ACC112 (cell line): ENCODE measurements around the gene MRPS34.

Experiments
- H2AFZ ChIP-seq: fragments of 200-600 bp; sonication (generic); one replicate; pipeline ENCODE4 v1.6.0; 2017; ENCODE audit warnings: antibody characterized with exemption, low read length; ENCODE audit not compliant: unreplicated experiment
- H3K27ac ChIP-seq: fragments of 200-600 bp; sonication (generic); 2 replicates; pipeline ENCODE4 v1.5.1; 2014; ENCODE audit warnings: low read depth, mild to moderate bottlenecking, antibody characterized with exemption, low read length, moderate library complexity
- H3K27me3 ChIP-seq: fragments of 200-600 bp; sonication (generic); 2 replicates; pipeline ENCODE4 v1.6.1; 2014; ENCODE audit warnings: mild to moderate bottlenecking, antibody characterized with exemption, low read length, moderate library complexity, mixed read lengths; ENCODE audit not compliant: insufficient read depth
- H3K36me3 ChIP-seq: fragments of 200-600 bp; sonication (generic); 2 replicates; pipeline ENCODE4 v1.6.1; 2016; ENCODE audit warnings: mild to moderate bottlenecking, antibody characterized with exemption, low read length, moderate library complexity, mixed read lengths; ENCODE audit not compliant: insufficient read depth
- H3K4me1 ChIP-seq: fragments of 200-600 bp; sonication (generic); one replicate; pipeline ENCODE4 v1.6.1; 2016; ENCODE audit warnings: low read length, mixed read lengths; ENCODE audit not compliant: insufficient read depth, unreplicated experiment, control insufficient read depth
- H3K4me3 ChIP-seq: fragments of 200-600 bp; sonication (generic); 2 replicates; pipeline ENCODE4 v1.5.1; 2014; ENCODE audit warnings: mild to moderate bottlenecking, low read depth, low read length
- H3K79me2 ChIP-seq: fragments of 200-600 bp; sonication (generic); one replicate; pipeline ENCODE4 v1.6.0; 2016; ENCODE audit warnings: low read length; ENCODE audit not compliant: control insufficient read depth, unreplicated experiment, insufficient read depth

MRPS34 gene

DNA sequence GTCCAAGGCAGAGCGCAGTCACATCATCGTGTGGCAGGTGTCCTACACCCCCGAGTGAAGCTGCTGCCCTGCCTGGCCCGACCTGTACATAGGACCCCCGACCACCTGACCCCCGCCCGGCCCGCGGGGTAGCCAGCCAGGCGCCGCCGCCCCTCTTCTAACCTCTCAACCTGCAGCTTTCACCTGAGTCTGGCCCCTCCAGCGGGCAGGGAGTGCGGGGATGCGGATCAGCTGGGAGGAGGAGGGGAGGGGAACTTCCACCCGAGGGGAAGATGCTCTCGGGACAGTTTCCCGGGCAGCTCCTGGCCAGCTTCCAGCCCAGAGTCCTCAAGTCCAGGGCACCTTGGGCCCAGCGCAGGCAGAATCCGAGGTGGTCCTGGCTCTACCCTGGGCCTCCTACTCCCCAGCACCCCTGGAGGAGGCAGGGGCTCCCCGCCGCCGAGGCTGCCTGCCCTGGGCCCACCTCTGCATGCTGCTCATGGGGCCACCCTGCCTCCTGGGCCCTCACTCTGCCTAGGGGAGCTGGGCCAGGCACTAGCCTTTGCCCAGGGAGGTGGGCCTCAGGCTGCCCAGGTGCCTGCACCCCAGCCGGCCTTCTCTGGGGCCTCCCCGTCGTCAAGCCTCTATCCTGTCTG is 4.0 kb downstream of the MRPS34 start:
- H3K36me3 ChIP-seq, result peaks cover 5% of the 10 kb centered on the region; the same call in 1 of the 2 replicates
- H3K79me2 ChIP-seq, result peaks cover 10% of the 10 kb centered on the region
- H3K27me3 ChIP-seq, result no peaks in the 10 kb centered on the region
- H3K4me1 ChIP-seq, result peaks cover 10% of the 10 kb centered on the region
- H2AFZ ChIP-seq, result no peak overlapping the region
- H3K4me3 ChIP-seq, result no peak overlapping the region
- no peak overlapping the region for H3K27ac ChIP-seq

DNA sequence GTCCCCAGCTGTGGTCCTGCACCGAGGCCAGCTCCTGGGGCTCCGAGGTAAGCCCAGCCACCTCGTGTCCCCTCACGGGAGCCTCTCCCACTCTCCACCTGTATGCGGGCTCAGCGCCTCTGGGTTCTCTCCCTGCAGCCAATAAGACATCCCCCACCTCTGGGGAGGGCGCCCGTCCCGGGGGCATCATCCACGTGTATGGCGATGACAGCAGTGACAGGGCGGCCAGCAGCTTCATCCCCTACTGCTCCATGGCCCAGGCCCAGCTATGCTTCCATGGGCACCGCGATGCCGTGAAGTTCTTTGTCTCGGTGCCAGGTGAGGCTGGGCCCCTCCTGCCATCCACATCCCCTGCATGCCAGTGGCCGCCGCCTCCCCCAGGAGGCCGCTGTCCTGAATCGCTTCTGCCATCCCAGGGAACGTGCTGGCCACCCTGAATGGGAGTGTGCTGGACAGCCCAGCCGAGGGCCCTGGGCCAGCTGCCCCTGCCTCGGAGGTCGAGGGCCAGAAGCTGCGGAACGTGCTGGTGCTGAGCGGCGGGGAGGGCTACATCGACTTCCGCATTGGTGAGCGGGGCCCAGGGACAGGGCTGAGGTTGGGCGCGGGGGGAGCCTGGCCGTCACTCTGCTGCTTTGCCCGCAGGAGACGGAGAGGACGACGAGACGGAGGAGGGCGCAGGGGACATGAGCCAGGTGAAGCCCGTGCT is 4.7 kb downstream of the MRPS34 start:
- no peak overlapping the region for H3K4me3 ChIP-seq
- peaks cover 10% of the 10 kb centered on the region for H3K79me2 ChIP-seq
- H3K4me1 ChIP-seq, result peaks cover 9% of the 10 kb centered on the region
- no peak overlapping the region for H3K27ac ChIP-seq
- H2AFZ ChIP-seq, result no peak overlapping the region
- no peaks in the 10 kb centered on the region for H3K27me3 ChIP-seq
- H3K36me3 ChIP-seq, result peaks cover 8% of the 10 kb centered on the region; the same call in 1 of the 2 replicates

- H3K4me1 ChIP-seq, result peaks cover 9% of the 10 kb centered on the region
- H3K36me3 ChIP-seq, result peaks cover 10% of the 10 kb centered on the region; the same call in 1 of the 2 replicates
- H3K4me3 ChIP-seq, result no peak overlapping the region
- no peaks in the 10 kb centered on the region for H3K27me3 ChIP-seq
- peaks cover 7% of the 10 kb centered on the region for H3K79me2 ChIP-seq
- no peak overlapping the region for H3K27ac ChIP-seq
- no peak overlapping the region for H2AFZ ChIP-seq
Measured at GRCh38 chr16:1767116-1767994, 5.6 kb downstream of the MRPS34 start.

DNA sequence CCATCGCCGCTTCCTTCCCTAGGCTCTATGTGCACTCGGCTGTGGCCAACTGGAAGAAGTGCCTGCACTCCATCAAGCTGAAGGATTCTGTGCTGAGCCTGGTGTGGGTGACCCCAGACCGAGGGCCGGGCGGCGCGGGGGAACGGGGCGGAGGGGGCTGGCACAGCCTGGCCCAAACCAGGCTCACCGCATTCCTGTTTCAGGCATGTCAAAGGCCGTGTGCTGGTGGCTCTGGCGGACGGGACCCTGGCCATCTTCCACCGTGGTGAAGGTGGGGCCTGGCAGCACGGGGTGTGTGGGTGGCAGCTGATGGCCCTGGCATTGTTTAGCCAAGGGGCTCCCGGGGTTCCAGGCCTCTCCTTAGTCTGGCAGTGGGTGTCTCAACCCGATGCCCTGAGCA is 6.2 kb downstream of the MRPS34 start:
- Histone ChIP-seq H3K79me2 (peaks cover under 1% of the 10 kb centered on the region), H3K36me3 (peaks cover 10% of the 10 kb centered on the region; the same call in 1 of the 2 replicates), H3K4me3 (no peak overlapping the region), H2AFZ (no peak overlapping the region), H3K27ac (no peak overlapping the region), H3K4me1 (peaks cover 6% of the 10 kb centered on the region), H3K27me3 (no peaks in the 10 kb centered on the region)

DNA sequence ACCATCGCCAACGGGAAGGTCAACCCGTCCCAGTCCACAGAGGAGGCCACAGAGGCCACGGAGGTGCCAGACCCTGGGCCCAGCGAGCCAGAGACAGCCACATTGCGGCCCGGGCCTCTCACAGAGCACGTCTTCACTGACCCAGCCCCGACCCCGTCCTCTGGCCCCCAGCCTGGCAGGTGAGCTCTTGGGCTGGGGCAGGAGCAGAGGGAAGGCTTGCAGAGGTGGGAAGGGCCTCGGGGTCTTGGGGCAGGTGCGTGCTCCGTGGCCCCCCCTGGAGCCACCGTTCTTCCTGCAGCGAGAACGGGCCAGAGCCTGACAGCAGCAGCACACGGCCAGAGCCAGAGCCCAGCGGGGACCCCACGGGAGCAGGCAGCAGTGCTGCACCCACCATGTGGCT is 6.7 kb downstream of the MRPS34 start:
- H2AFZ ChIP-seq, result no peak overlapping the region
- H3K79me2 ChIP-seq, result no peaks in the 10 kb centered on the region
- peaks cover 6% of the 10 kb centered on the region for H3K4me1 ChIP-seq
- no peak overlapping the region for H3K4me3 ChIP-seq
- H3K36me3 ChIP-seq, result peaks cover 10% of the 10 kb centered on the region; the same call in 1 of the 2 replicates
- no peak overlapping the region for H3K27ac ChIP-seq
- no peaks in the 10 kb centered on the region for H3K27me3 ChIP-seq

- peaks cover 10% of the 10 kb centered on the region; the same call in 1 of the 2 replicates for H3K36me3 ChIP-seq
Measured at GRCh38 chr16:1765826-1766225, 7.1 kb downstream of the MRPS34 start.

DNA sequence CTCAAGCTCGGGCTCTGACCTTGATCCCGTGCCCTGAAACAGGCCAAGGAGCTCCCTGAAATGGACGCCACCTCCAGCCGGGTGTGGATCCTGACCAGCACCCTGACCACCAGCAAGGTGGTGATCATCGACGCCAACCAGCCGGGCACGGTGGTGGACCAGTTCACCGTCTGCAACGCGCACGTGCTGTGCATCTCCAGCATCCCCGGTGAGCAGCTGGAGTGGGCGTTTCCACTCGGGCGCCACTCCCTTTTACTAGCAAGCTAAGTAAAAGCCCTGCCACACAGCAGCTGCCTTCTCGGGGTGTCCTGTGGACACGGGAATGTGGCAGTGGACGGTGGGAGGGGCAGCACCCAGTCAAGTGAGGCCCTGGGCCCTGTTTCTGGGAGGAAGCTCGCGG is 8.0 kb downstream of the MRPS34 start:
- Histone ChIP-seq H3K79me2 (no peaks in the 10 kb centered on the region), H3K4me3 (no peak overlapping the region), H3K4me1 (peaks cover 1% of the 10 kb centered on the region), H3K27me3 (no peaks in the 10 kb centered on the region), H3K36me3 (peaks cover 10% of the 10 kb centered on the region; the same call in 1 of the 2 replicates), H3K27ac (no peak overlapping the region), H2AFZ (no peak overlapping the region)

More at GRCh38 chr16:1765826-1766225, 7.1 kb downstream of the MRPS34 start:
- no peak overlapping the region for H2AFZ ChIP-seq
- H3K27me3 ChIP-seq, result no peaks in the 10 kb centered on the region
- H3K79me2 ChIP-seq, result no peaks in the 10 kb centered on the region
- H3K4me1 ChIP-seq, result peaks cover 6% of the 10 kb centered on the region
- H3K4me3 ChIP-seq, result no peak overlapping the region
- no peak overlapping the region for H3K27ac ChIP-seq

DNA sequence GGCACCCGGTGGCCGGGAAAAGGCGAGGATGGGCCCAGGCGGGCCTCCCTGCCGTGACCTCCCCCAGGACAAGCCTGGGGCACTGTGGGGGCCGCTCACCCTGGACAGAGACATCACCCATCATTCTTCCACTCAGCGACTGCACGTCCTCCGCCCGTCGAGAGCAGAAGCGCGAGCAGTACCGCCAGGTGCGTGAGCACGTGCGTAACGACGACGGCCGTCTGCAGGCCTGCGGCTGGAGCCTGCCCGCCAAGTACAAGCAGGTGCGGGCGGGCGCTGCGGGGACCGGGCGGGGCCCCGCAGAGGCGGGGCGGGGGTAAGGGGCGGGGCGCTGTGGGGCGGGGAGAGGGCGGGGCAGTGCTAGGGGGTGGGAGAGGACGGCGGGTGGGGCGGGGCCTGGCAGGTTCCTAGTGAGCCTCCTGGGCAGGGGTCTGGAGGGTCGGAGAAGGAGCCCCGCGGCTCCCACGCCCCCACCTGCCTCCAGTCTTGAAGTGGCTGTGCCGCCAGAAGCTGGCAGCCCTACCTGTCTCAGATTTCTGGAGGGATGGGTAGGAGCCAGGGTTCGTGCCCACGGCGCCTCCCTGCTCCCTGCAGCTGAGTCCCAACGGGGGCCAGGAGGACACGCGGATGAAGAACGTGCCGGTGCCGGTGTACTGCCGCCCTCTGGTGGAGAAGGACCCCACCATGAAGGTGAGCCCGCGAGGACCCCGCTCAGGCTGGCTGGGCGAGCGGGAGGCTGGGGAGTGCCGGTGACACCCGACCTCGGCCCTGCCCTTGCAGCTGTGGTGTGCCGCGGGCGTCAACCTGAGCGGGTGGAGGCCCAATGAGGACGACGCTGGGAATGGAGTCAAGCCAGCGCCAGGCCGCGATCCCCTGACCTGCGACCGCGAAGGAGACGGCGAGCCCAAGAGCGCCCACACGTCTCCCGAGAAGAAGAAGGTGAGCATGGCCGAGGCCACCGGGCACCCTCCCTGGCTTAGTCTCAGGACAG is 9.1 kb downstream of the MRPS34 start:
- Histone ChIP-seq H3K36me3 (peaks cover 10% of the 10 kb centered on the region; the same call in 1 of the 2 replicates), H3K4me1 (no peaks in the 10 kb centered on the region), H3K27ac (no peak overlapping the region), H3K4me3 (no peak overlapping the region), H2AFZ (no peak overlapping the region), H3K79me2 (no peaks in the 10 kb centered on the region), H3K27me3 (no peaks in the 10 kb centered on the region)

DNA sequence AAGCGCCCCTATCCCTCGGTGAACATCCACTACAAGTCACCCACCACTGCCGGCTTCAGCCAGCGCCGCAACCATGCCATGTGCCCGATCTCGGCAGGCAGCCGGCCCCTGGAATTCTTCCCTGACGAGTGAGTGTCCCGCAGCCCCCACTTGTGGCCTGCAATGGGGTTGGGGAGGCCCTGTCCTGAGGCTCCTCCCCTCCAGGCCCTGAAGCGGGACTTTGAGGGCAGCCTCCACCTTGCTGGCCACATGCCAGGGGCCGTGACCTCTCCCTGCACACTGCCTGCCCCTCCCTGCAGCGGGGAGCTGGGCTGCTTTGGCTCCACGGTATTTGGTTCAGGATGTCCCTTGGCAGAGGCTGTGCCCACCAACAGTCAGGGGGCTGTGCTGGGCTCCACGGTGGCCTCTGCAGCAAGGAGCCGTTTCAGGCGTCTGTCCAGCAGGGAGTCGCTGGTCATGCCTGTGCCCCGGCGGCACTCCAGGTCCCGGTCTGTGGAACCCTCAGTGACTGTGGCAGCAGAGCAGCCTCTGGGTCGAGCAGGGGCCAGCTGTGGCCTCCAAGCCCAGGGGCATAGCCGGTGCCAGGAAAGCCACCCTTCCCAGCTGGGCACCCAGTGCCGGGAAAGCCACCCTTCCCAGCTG is 9.9 kb downstream of the MRPS34 start:
- H3K27me3 ChIP-seq, result no peaks in the 10 kb centered on the region
- H3K4me1 ChIP-seq, result no peaks in the 10 kb centered on the region
- H2AFZ ChIP-seq, result no peak overlapping the region
- peaks cover 5% of the 10 kb centered on the region; the same call in 1 of the 2 replicates for H3K36me3 ChIP-seq
- H3K4me3 ChIP-seq, result no peak overlapping the region
- H3K79me2 ChIP-seq, result no peaks in the 10 kb centered on the region
- H3K27ac ChIP-seq, result no peak overlapping the region
